Occipital lobe (tissue), 2 donors: ENCODE measurements around the gene EMSY. TPM values are rescaled to one million over a fixed set of nuclear protein-coding genes. Genes with fewer than 3 reads are reported as not detected.
"Not testable (repeated sequence)": the region's sequence is repeated elsewhere in the genome, so short reads cannot be mapped to it uniquely, and the experiment has no call there.

Source experiments
- DNase-seq: peaks from one replicate; lab custom pipeline; 2025; lab: John Stamatoyannopoulos, UW
- total RNA-seq: library from RNA; depleted of rRNA; stranded (reverse); fragments of >200 nt; gene quantifications from one replicate; pipeline ENCODE4 v1.2.3, GENCODE V29; 2014

The EMSY gene, protein sequence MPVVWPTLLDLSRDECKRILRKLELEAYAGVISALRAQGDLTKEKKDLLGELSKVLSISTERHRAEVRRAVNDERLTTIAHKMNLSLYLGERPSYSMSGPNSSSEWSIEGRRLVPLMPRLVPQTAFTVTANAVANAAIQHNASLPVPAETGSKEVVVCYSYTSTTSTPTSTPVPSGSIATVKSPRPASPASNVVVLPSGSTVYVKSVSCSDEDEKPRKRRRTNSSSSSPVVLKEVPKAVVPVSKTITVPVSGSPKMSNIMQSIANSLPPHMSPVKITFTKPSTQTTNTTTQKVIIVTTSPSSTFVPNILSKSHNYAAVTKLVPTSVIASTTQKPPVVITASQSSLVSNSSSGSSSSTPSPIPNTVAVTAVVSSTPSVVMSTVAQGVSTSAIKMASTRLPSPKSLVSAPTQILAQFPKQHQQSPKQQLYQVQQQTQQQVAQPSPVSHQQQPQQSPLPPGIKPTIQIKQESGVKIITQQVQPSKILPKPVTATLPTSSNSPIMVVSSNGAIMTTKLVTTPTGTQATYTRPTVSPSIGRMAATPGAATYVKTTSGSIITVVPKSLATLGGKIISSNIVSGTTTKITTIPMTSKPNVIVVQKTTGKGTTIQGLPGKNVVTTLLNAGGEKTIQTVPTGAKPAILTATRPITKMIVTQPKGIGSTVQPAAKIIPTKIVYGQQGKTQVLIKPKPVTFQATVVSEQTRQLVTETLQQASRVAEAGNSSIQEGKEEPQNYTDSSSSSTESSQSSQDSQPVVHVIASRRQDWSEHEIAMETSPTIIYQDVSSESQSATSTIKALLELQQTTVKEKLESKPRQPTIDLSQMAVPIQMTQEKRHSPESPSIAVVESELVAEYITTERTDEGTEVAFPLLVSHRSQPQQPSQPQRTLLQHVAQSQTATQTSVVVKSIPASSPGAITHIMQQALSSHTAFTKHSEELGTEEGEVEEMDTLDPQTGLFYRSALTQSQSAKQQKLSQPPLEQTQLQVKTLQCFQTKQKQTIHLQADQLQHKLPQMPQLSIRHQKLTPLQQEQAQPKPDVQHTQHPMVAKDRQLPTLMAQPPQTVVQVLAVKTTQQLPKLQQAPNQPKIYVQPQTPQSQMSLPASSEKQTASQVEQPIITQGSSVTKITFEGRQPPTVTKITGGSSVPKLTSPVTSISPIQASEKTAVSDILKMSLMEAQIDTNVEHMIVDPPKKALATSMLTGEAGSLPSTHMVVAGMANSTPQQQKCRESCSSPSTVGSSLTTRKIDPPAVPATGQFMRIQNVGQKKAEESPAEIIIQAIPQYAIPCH (N-terminal part only)
- total RNA-seq: 46.3 TPM

DNA sequence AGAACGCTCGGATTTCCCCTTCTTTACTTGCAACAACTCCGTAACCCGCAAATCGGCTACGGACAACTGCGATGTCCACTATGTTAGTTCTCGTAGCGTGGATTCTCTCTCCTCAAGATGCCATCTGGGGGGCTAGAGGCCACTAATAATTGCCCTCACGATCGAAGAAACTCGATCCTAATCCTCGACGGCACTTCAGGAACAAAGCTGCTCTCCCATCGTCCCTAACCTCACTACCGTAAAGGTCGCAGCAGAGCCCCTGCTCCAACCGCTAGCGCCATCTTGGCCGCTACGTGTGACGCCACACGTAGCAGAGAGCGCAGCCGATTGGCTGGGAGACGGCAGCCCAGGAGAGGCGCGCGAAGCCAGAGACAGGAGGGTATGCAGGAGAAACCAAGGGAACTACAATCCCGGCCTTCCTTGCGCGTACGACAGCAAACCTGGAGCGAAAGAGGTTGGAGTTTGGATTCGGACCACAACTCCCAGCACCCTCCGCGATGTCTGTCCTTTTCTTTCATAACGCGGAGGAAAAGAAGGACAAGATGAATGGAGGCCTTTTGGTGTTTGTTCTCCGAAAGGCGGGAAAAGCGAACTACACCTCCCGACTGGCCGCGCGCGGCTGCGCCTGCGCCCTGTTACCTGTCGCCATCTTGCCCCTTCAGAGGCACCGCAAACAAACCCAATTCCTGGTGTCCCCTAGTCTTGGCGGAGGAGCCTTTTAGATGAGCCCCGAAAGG lies at the start of gene EMSY:
Gene EMSY, plus strand, starts transcription at position 635 of the 737 bp plus-strand sequence. CDS start 1,921 bp downstream, outside the sequence.
- DNase-seq: peak; percentile 99

DNA sequence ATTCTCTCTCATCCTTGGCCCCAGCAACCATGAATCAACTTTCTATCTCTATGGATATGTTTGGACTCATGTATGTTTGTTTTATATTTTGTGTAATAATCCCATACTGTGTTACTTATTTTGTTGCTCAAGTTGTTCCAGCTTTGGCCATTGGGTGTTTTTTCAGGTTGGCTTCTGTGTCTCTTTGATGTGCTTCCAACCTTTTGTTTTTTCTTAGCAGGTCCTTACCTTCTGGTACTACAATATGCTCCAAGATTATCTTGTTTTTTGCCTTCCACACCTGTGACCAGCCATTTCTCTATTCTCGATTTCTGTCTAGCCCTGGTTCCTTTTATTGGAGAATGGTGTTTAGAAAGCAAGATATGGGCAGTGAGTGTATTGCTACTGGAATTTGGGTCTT lies 49.5 kb upstream of the EMSY start:
- DNase-seq: no peak

DNA sequence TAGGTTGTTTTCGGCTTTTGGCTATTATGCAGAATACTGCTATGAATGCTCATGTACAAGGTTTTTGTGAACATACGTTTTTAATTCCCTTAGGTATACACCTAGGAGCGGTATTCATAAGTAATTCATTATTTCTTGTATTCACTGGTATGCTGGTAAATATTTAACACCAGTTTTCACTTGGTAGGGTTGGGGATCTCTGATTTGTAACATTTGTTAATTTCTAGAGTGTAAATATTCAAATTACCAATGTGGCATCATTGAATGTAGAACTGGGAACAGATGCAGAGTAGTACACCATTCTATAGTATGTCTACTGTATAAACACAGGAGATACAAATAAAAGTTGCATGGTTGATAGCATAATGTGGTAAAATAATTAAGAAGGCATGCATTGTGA lies 47.4 kb upstream of the EMSY start:
- no peak for DNase-seq

DNA sequence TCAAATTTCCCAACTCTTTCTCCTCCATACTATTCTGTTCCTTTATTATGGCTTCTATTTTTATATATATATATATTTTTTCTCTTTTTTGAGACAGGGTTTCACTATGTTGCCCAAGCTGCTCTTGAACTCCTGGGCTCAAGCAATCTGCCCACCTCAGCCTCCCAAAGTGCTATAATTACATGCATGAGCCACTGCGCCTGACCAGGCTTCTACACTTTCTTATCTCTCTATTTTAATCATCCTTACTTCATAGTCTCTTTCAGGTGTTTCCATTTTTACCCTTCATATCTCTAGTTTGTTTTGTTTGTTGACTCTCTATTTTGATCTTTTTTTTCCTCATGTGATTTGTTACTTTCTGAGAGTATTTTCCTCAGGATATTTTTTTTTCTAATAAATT lies 43.9 kb upstream of the EMSY start:
- no peak for DNase-seq

DNA sequence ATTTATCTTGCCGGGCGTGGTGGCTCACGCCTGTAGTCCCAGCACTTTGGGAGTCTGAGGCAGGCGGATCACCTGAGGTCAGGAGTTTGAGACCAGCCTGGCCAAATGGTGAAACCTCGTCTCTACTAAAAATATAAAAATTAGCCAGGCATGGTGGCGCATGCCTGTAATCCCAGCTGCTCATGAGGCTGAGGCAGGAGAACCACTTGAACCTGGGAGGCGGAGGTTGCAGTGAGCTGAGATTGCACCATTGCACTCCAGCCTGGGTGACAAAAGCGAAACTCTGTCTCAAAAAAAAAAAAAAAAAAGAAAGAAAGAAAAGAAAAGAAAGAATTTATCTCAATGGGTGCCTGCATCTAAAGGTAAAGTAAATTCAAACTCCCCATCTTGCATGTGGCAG lies 43.3 kb upstream of the EMSY start:
- not testable (repeated sequence) for DNase-seq

DNA sequence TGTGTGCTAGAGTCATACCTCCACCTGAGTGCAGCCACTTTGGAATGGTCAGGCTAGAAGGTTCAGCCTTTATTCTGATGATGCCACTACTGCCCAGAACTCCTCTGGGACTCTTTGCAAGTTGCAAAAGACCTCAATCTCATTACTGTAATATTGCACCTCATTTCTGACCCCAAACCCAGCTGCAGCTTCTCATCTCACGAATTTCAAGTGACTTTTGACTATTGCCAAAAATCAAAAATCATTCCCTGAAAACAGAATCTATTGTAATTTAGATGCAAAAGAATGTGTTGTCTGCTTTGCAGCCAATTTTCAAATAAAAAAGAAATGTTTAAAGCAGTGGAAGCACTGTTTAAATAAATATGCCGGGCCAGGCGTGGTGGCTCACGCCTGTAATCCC lies 38.5 kb upstream of the EMSY start:
- no peak for DNase-seq

DNA sequence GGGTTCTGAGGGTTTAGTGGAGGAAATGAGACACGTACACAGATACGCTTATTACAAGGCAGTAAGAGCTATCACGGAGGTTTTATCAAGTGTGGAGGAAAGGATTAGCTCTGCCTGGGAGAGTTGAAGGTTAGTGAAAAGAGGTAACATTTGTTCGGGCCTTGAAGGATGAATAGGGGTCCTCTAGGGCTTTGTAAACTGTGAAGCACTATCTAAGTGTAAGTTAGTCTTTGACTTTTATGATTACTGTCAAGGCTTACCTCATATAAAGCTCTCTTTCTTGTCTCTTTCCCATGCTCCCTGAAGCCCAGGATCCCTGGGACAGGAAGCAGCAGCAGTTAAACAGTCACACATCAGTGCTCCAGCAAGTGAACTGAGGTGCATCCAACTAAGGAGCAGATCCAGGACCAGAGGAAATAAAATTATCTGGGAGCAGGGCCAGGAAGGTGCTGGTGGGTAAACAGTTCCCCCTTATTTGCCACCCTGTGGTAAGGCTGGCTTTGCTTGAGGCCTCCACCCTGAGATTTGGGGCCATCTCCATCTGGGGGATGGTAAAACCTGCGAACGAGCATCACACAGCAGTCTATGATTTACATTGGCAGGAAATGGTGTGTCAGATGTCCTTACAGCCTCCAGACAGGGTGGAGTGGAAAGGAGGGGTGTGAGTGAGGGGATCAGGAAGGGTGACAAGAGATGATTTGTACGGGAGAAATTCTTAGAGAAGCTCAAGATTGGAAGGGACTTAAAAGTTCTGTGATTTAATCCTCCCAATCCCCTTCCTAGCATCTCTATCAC lies 36.5 kb upstream of the EMSY start:
- no peak for DNase-seq

DNA sequence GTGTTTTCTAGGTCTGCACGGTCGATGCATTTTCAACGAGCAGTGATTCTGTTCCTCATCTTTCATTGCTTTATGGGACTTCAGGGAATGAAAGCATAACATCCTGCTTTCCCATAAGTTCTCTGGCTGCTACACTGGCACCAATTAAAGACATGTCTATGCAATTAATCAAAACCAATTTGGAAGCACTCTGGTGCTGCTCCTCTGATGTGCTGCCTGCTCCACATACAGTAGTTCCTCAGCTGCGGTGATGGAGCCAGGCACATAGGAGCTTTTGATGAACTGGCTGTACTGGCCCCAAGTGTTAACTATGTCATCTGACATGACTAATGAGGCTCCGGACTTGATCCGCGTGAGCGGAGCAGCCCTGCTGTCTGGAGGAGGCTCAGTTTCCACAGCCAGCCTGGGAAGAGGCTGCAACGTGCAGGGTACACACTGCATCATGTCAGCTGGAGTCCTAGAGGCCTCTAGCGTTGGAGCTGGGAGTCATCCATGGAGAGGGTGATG lies 33.9 kb upstream of the EMSY start:
- DNase-seq: no peak

DNA sequence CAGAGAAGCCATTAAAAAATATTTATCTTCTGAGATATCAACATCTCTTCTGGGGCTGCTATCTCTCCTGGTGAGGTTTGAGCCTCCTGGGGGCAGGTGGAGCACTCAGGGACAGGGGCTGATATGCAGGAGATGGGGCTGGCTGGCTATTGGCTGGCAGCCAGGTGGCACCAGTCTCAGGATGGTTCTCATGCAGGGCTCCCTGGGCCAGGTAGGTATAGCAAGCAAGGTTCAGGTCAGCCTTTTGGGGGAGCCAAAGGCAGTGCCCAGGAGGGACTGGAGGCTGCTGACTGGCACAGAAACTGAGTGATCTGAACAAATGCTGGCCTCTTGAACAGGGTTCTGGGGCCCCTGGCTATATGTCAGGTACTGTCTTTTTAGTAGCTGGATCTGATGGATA lies 29.7 kb upstream of the EMSY start:
- no peak for DNase-seq

DNA sequence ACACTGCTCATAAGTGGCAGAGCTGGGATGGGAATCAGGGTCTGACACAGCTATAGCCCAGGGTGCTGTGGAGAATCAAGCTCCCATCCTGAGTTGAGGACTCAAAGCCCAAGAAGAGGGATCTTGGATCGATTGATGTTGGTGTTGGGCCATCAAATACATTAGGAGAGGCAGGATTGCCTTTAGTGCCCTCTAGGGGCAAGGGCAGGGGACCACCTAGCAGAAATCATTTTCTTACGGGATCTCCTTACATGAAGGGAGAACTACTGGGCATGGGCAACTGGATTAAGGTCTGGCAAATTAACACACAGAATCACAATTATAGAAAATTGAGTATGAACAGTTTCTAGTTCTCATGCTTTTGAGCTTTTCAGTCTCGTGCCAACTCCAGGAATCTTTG lies 24.9 kb upstream of the EMSY start:
- no peak for DNase-seq

DNA sequence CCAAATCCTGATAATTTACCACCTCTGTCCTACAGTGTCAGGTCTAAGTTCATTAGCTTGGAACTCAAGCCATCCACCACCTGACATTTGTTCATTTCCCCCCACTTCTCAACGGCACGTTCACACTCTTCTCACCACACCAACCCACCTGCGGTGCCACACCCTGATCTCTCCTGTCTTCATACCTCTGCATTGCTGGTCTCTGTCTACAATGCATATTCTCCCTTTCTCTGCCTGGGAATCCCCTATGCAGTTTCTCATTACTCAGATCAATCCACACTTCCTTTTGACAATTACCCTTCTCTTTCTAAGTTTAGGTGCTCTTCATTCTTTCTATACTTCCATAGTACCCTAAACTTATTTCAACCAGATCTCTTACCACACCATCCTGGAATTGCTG lies 20.4 kb upstream of the EMSY start:
- DNase-seq: no peak

DNA sequence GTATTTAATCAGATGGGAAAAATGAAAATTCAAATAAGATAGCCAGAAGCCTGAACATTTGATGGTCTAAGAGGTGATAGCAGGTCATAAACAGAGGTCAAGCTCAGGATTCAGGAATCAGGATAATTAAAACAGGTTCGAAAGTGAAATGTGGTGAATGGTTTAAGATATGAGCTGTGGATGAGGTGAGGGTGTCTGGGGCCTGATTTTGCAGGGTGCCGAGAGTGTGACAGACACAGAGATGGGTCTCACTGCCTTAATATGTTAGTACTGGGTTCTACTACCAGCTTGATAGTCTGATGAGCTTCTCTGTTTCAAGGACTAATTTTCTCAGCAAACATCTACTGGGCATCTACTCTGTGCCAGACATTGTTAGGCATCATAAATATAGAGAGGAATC lies 19.9 kb upstream of the EMSY start:
- no peak for DNase-seq

DNA sequence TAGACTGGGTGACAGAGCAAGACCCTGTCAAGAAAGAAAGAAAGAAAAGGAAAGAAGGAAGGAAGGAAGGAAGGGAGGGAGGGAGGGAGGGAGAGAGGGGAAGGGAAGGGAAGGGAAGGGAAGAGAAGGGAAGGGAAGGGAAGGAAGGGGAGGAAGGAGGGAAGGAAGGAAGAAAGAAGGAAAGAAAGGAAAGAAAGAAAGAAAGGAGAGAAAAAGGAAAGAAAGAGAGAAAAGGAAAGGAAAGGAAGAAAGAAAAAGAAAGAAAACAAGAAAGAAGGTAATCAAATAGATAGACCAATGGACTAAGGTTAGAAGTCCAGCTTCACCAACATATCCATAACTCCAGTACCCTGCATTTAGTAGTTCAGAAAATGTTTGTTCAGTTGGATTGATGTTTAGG lies 18.2 kb upstream of the EMSY start:
- DNase-seq: no peak

DNA sequence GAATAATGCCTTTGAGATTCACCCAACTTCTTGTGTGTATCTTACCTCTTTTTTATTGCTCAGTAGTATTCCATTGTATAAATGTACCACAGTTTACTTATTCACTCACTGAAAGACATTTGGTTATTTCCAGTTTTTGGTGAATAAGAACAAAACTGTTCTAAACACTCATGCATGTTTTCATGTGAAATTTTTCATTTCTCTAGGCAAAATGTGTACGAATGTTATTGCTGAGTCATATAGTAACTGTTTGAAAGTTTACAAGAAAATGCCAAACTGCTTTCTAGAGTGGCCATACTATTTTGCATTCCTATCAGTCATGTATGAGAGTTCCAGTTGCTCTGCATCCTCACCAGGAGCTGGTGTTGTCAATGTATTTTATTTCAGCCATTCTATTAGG lies 8.8 kb upstream of the EMSY start:
- DNase-seq: no peak

DNA sequence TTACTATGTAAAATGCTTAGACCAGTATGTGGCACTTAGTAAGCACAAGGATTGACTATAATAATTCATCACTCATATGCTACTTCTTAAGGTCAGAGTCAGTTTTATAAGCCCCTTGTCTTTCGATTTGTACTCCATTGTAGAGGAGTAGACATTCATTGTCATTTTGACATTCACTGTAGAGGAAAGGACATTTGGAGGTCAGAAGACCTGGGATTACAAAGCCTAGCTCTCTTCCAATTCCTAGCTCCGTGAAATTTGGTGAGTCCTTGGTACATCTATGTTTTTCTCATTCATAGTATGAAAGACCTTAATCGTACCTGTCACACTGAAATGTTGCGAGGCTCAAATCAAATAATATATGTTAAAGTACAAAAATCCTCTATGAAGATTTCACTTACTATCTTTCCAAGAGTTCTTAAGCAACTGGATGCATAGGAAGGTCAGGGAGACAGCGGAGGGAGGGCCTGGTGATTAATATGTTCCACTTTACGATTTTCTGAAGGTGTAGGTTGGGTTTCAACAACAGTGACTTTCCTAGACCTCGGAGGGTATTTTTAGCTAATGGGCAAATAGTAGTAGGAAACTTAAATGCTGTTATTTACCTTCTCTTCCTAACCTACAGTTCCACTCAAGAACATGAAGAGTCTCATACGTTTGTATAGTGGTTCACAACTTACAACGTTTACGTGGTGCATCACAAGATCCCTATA lies 1.4 kb upstream of the EMSY start:
- no peak for DNase-seq

DNA sequence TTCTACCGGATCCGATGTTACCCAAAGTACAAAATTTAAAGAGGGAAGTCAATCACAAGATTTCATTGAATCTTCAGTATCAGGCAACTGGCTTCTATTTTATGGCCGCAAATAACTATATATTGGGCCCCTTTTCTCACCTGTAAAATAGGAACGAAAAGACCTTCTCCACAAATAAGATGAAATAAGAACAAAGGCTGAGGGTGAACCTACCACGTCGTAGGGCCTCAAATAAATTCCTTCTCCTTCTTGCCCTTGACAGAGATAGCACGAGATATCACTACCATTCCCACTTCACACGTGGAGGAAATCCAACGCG lies 794 bp upstream of the EMSY start:
- DNase-seq: no peak

DNA sequence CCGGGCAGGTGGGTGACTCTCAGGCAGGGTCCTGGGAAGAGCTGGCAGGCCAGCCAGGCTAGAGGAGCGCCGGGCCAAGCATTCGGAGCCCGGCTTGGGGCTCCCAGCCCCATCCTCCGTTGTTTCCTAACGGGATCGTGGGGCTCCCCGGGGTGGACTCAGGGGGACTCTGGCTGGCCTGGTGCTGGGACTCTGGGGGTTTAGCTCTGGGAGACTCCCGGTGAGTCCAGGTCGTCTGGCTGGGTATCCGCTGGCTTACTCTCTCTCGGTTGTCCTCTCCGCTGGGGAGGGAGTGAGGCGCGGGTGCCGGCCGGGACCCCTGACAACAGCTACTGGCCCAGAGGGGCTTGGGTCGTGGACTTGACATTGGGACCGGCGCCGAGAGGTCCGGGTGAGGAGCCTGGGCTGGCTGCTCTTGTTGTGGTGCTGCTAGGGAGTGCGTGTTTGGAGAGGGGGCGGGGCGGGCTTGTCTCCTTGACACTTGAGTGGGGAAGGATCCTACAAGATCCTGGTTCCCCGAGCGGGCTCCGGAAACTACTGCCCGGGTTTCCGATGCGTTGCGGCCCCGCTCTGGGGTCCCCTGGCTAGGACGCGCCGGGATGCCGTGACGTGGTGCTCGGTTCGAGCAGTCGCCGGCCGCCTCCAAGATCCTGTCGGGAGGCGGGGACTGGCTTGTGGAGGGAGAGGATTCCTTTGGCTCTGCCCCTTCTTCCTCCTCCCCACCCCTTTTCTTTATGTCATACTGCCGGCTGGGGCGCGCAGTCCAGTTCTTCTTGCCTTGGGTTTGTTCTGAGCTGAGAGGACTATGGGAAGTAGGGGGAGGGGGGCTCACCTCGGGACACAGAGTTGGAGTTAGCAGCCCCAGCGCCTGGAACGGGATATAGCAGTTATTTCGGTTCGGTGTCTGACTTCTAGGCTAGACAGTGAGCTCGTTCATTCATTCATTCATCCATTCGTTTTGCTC lies 585 bp downstream of the EMSY start:
- DNase-seq: peak; percentile 60

DNA sequence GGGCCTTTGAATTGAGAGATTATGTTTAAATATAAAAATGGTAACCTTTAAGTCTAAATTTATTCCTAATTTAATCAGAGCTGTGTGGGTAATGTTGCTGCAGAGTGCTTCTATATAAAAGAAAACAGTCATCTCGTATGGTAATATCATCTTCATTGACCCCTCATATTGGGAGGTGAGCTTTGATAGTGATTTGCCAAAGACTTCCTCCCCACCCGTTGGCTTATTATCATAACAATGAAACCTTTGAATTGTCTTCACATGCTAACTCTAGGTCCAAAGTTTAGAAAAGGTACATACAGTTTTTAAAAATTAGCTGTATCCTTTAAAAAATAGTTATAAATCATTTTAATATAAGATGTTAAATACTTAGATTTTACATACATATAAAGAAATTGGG lies 3.7 kb downstream of the EMSY start:
- DNase-seq: no peak
